Stimulated activated CD4-positive, alpha-beta T cell treated with anti-CD3 and anti-CD28 coated beads, Interleukin-4, amount 100 ng/mL, for 4 hours (primary cell): ENCODE data around the gene GP1BA.

Experiments
- DNase-seq, 2 experiments: peaks; one replicate each; pipeline ENCODE4 v3.0.0-alpha.2; 2020

The GP1BA gene

GRCh38 chr17:4938688-4939545 is 6.8 kb downstream of the GP1BA start:
- no peak for DNase-seq

DNA sequence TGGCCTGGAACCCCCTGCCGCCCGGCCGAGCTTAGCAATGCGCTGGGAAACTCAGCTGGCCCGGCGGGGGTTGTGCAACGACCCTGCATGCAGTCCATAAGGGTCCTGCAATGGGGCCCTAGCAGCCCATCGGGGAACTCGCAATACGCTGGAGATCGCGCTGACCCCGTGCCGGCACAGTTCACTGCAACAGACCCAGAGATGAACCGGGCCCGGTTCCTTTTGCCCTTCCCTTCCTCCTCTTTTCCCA is 7.4 kb downstream of the GP1BA start:
- DNase-seq, result peak in 1 of 2 experiments; percentile 27

GRCh38 chr17:4939796-4940554 is 7.9 kb downstream of the GP1BA start, which contains the start of the genes RNF167 and SLC25A11:
RNF167 (plus strand) TSS chr17:4940268; CDS start chr17:4940910, 642 bp downstream.
SLC25A11 (minus strand) TSS chr17:4940046; CDS start chr17:4939910, 136 bp downstream.
- DNase-seq, result peak; percentile 88 to 96

GRCh38 chr17:4940555-4941318 is 8.7 kb downstream of the GP1BA start:
- DNase-seq, result peak in 1 of 2 experiments; percentile 34

GRCh38 chr17:4941319-4941610 is 9.2 kb downstream of the GP1BA start:
- no peak for DNase-seq

DNA sequence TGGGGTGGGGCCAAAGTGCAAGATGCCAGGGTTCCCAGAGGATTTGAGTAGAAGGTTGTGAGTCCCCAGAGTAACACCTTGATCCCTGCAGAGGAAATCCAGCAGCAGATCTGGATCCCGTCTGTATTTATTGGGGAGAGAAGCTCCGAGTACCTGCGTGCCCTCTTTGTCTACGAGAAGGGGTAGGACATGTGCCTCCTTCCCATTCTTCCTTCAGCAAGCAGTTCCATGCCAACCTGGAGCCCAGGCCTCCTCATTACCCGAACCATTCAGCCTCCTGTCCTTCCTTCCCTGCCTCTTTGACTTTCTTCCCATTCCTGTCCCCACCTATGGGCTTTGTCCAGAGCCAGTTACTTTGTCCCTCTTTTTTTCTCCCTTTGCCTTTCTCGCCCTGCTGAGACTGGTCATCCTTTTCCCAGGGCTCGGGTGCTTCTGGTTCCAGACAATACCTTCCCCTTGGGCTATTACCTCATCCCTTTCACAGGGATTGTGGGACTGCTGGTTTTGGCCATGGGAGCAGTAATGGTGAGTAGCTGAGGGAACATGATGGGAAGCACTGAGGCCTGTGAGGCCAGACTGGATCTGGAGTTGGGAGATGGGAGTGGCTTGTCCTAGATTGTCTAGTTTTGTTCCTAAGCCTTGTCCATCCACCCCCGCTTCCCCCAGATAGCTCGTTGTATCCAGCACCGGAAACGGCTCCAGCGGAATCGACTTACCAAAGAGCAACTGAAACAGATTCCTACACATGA is 10.9 kb downstream of the GP1BA start:
- DNase-seq, result no peak

DNA sequence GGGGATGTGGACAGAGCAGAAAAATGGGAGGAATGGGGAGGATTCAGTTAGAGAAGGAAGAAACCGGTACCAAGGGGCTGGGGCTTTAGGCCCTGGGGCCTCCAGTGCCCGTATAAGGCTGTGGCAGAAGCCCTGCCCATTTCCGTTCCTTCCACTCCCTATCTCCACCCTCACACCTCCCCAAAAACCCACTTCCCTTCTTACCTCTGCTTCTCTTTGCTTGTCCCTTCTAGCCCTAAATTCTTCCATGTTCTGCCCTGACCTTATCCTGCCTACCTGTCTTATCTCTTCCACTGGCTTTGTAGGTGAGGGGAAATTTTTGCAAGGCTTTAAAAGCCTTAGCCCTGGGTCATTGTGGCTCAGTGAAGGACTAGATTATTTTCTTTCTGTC is 12.1 kb downstream of the GP1BA start:
- peak; percentile 32 to 43 for DNase-seq

GRCh38 chr17:4944554-4945175 is 12.6 kb downstream of the GP1BA start:
- DNase-seq, result peak in 1 of 2 experiments; percentile 29

DNA sequence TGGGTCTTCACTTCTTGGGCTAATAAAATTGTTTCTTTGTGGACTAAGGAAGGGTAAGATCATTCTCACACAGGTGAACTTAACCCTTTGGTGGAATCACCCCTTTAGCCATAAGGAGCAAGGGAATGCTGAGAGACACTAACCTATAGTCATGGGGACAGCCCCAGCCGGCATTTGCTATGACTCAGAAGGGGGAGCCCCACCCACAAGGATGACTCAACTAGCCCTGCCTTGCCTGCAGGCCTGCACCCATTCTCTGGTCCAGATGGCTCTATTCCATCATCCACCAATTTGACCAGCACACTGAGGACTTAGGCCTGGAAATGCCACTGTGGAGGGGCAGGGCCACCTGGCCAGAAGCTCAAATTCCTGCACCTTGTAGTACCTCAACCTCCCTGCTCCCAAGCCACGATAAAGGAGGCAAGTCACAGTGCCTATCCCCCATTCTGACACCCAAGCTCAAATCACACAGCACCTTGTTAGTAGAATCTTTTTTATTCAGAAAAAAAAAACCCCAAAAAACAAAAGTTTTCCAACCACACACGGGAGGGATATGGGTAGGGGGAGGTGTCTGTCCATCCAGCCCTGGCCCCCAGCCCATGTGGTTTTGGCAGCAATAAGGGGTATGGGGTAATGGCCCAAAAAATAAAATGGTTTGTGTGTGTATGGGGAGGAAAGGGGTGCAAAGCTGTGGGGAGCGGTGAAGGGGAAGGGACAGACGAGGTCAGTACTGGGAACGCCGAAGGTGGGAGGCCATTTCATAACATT is 13.3 kb downstream of the GP1BA start:
- DNase-seq, result peak; percentile 76 to 87

- no peak for DNase-seq
Observed at GRCh38 chr17:4945944-4946280, 13.8 kb downstream of the GP1BA start.

- DNase-seq, result no peak
Observed at GRCh38 chr17:4946312-4946976, 14.4 kb downstream of the GP1BA start.

DNA sequence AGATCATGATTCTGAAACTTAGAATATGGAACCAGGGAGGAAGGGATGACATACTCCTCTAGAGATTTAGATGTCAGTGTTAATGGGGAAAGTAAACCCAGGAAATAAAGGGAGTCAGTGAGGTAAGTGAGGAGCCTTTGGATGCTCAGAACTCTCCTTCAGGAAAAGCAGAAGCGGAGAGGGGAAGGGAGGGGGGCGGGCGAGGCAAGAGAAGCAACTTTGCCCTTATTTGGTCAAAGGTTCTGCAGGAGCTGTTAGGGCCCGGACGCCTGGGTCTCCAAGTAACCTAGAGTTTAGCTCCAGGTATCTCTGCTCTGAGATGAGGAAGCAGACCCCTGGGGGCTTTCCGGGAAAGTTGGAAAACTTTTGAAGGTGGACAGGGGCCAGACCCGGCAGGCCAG is 14.9 kb downstream of the GP1BA start:
- DNase-seq, result no peak

- peak; percentile 63 to 68 for DNase-seq
Observed at GRCh38 chr17:4947411-4948165, 15.5 kb downstream of the GP1BA start.

- peak; percentile 87 to 88 for DNase-seq
Observed at GRCh38 chr17:4948166-4948930, 16.3 kb downstream of the GP1BA start, which contains the start of gene PFN1. PFN1 (minus strand) TSS chr17:4948530; CDS start chr17:4948394, 136 bp downstream.

GRCh38 chr17:4948931-4949320 is 16.8 kb downstream of the GP1BA start:
- peak; percentile 66 to 73 for DNase-seq

DNA sequence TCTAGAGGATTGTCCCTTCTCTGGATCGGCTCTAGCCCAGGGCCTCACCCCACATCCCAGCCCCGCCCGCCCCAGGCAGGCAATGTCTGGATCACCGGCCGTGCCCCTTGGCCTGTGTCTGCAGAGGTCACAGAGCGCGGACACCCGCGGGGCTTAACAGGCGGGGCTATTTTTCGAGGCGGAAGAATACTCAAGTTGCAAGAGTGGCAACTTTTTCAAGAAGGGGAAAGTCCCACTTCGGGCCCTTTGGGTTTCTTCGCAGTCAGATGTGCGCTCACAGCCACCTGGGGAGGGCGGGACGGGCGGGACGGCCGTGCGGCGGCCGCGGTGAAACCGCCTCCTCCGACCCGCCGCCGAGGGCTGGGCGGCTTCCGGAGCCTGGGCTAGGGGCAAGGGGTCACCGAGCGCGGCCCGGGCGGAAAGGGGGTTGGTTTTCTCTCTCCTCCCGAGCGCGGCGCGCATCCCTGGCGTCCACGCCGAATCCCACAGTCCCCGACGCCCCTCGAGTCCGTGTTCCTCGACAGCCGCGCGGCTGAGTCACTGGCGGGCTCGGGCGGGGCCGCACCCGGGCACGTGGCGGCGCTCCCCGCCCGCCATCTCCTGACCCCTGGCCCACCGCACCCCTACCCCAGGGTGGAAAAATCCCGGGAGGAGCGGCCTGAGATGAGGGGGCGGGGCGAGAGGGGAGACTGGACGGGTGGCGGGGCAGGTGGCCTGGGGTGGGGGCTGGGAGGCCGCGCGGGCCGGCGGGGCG is 17.4 kb downstream of the GP1BA start:
- DNase-seq, result peak; percentile 74 to 78

- peak in 1 of 2 experiments; percentile 39 for DNase-seq
Observed at GRCh38 chr17:4950075-4950745, 18.1 kb downstream of the GP1BA start.

GRCh38 chr17:4950746-4951204 is 18.7 kb downstream of the GP1BA start, which contains the start of gene ENO3:
ENO3 (plus strand) TSS chr17:4951119; CDS start chr17:4951830, 711 bp downstream.
- no peak for DNase-seq
